H1 (cell line): ENCODE results near the gene TMEM134. TPM values are rescaled to one million over a fixed set of nuclear protein-coding genes. Genes with fewer than 3 reads are reported as not detected.
A peak's percentile ranks its signal among the peaks of the same experiment; 100 is the strongest.

Experiments
- CTCF ChIA-PET: fragments of 300-600 bp; sonication (Branson Sonifier 250); formaldehyde crosslinking; loops from one replicate; lab custom pipeline; 2021; ENCODE audit not compliant: partially characterized antibody; lab: Charles Lee
- POLR2A ChIA-PET: fragments of 300-600 bp; sonication (Branson Sonifier 250); formaldehyde crosslinking; loops from one replicate; lab custom pipeline; 2021; ENCODE audit warnings: inconsistent platforms; ENCODE audit not compliant: partially characterized antibody; lab: Charles Lee
- DNase-seq, 2 experiments: peaks; one replicate each; pipeline versions ENCODE4 v3.0.0 to v3.0.0-alpha.2; 2010 to 2022; ENCODE audit warnings: low spot score in 2 of 2, low read depth in 1 of 2, mixed read lengths in 1 of 2
- FAIRE-seq: peaks from 2 replicates; lab custom pipeline; 2011; peaks lifted over from hg19 to GRCh38; lab: Jason Lieb, UNC
- H2AFZ ChIP-seq: 2 replicates; pipeline ENCODE4 v1.8.1; 2012; ENCODE audit warnings: low read length, inconsistent platforms
- H2AK5ac ChIP-seq: 2 replicates; pipeline ENCODE4 v1.6.1; 2013; ENCODE audit warnings: low read depth, low read length
- H2BK120ac ChIP-seq: replicated peaks from 2 replicates; pipeline ENCODE3; 2013; ENCODE audit warnings: low read depth, low read length, inconsistent platforms
- H2BK12ac ChIP-seq: 2 replicates; pipeline ENCODE4 v1.6.1; 2013; ENCODE audit warnings: low read depth, low read length
- H2BK15ac ChIP-seq: 2 replicates; pipeline ENCODE4 v1.6.1; 2013; ENCODE audit warnings: low read length
- H2BK20ac ChIP-seq: 2 replicates; pipeline ENCODE4 v1.6.1; 2013; ENCODE audit warnings: low read length
- H2BK5ac ChIP-seq: 2 replicates; pipeline ENCODE4 v1.6.1; 2013; ENCODE audit warnings: low read depth, low read length
- H3K14ac ChIP-seq: 2 replicates; pipeline ENCODE4 v1.6.1; 2013; ENCODE audit warnings: inconsistent platforms; ENCODE audit not compliant: insufficient read length
- H3K18ac ChIP-seq: 2 replicates; pipeline ENCODE4 v1.6.1; 2013; ENCODE audit warnings: low read length; ENCODE audit errors: extremely low read depth
- H3K23ac ChIP-seq: 2 replicates; pipeline ENCODE4 v1.6.1; 2013; ENCODE audit warnings: inconsistent platforms; ENCODE audit not compliant: insufficient read length
- H3K23me2 ChIP-seq: 2 replicates; pipeline ENCODE4 v1.6.1; 2013; ENCODE audit warnings: low read depth, low read length
- H3K27ac ChIP-seq: 2 replicates; pipeline ENCODE4 v1.6.1; 2011; ENCODE audit warnings: low read depth, low read length, inconsistent platforms
- H3K27me3 ChIP-seq, 4 experiments: replicated peaks in 1 of 4; 1 replicate in 1 of 4; 2 replicates in 3 of 4; pipeline versions ENCODE4 v1.6.1 to v1.8.1; 2011 to 2013; ENCODE audit warnings: low read length in 3 of 4, mild to moderate bottlenecking in 3 of 4, inconsistent platforms in 2 of 4, mixed read lengths in 2 of 4, moderate library complexity in 1 of 4; ENCODE audit not compliant: control insufficient read depth in 3 of 4, insufficient read depth in 3 of 4; ENCODE audit errors: extremely low read depth in 1 of 4
- H3K36me3 ChIP-seq, 4 experiments: 2 replicates each; pipeline versions ENCODE4 v1.6.1 to v1.8.1; 2011 to 2013; ENCODE audit warnings: mild to moderate bottlenecking in 4 of 4, low read length in 3 of 4, moderate library complexity in 2 of 4, control low read depth in 1 of 4, inconsistent platforms in 1 of 4; ENCODE audit not compliant: insufficient read depth in 4 of 4, control insufficient read depth in 2 of 4
- H3K4ac ChIP-seq: replicated peaks from 2 replicates; pipeline ENCODE3; 2013; ENCODE audit warnings: low read length, low read depth, mixed read lengths, inconsistent platforms; ENCODE audit not compliant: insufficient read length
- H3K4me1 ChIP-seq, 4 experiments: replicated peaks in 1 of 4; 1 replicate in 1 of 4; 2 replicates in 3 of 4; pipeline versions ENCODE4 v1.6.1 to v1.8.1; 2011 to 2013; ENCODE audit warnings: low read length in 3 of 4, inconsistent platforms in 2 of 4, mixed read lengths in 1 of 4; ENCODE audit not compliant: insufficient read depth in 4 of 4, control insufficient read depth in 3 of 4
- H3K4me2 ChIP-seq, 2 experiments: 2 replicates each; pipeline versions ENCODE4 v1.6.1 to v1.8.1; 2011 to 2013; ENCODE audit warnings: low read depth in 2 of 2, low read length in 2 of 2, control low read depth in 1 of 2, inconsistent platforms in 1 of 2, mild to moderate bottlenecking in 1 of 2; ENCODE audit not compliant: insufficient read depth in 1 of 2
- H3K4me3 ChIP-seq, 4 experiments: fragments of 200-600, 300-600 bp in 1 of 4; sonication (generic), shearing (Covaris generic), sonication (Bioruptor Twin) in 1 of 4; 2 replicates each; pipeline versions ENCODE4 v1.5.1 to v1.8.1; 2011 to 2016; ENCODE audit warnings: low read length in 4 of 4, low read depth in 3 of 4, control low read depth in 2 of 4, inconsistent platforms in 2 of 4, mild to moderate bottlenecking in 2 of 4, mixed read lengths in 1 of 4, moderate library complexity in 1 of 4; ENCODE audit not compliant: insufficient read depth in 2 of 4; ENCODE audit errors: extremely low read depth in 1 of 4
- H3K56ac ChIP-seq: replicated peaks from 2 replicates; pipeline ENCODE3; 2013; ENCODE audit warnings: low read depth, mild to moderate bottlenecking, mixed read lengths, low read length, inconsistent platforms; ENCODE audit not compliant: insufficient read length
- H3K79me1 ChIP-seq: 2 replicates; pipeline ENCODE4 v1.6.1; 2013; ENCODE audit warnings: low read depth, low read length, control low read depth
- H3K79me2 ChIP-seq, 2 experiments: 2 replicates each; pipeline versions ENCODE4 v1.6.1 to v1.8.1; 2012 to 2013; ENCODE audit warnings: low read length in 2 of 2, mild to moderate bottlenecking in 2 of 2, inconsistent platforms in 1 of 2; ENCODE audit not compliant: insufficient read depth in 2 of 2, control insufficient read depth in 1 of 2
- H3K9ac ChIP-seq, 4 experiments: replicated peaks in 1 of 4; 1 replicate in 1 of 4; 2 replicates in 3 of 4; pipeline versions ENCODE4 v1.6.1 to v1.8.1; 2011 to 2013; ENCODE audit warnings: low read depth in 3 of 4, low read length in 3 of 4, control low read depth in 2 of 4, mild to moderate bottlenecking in 2 of 4, moderate library complexity in 2 of 4, inconsistent platforms in 1 of 4; ENCODE audit errors: extremely low read depth in 1 of 4
- H3K9me3 ChIP-seq, 2 experiments: 2 replicates each; pipeline versions ENCODE4 v1.6.1 to v1.8.1; 2012 to 2013; ENCODE audit warnings: mild to moderate bottlenecking in 2 of 2, moderate library complexity in 2 of 2, control low read depth in 1 of 2, inconsistent platforms in 1 of 2, low read depth in 1 of 2, low read length in 1 of 2, mixed read lengths in 1 of 2; ENCODE audit not compliant: insufficient read depth in 2 of 2
- H4K20me1 ChIP-seq, 2 experiments: replicated peaks in 1 of 2; 2 replicates each; pipeline versions ENCODE3 to v1.8.1; 2011 to 2013; ENCODE audit warnings: inconsistent platforms in 2 of 2, low read length in 2 of 2, mild to moderate bottlenecking in 1 of 2; ENCODE audit not compliant: insufficient read depth in 2 of 2, control insufficient read depth in 1 of 2
- H4K5ac ChIP-seq: 2 replicates; pipeline ENCODE4 v1.6.1; 2013; ENCODE audit warnings: low read length, low read depth, mixed read lengths, inconsistent platforms; ENCODE audit not compliant: insufficient read length
- H4K8ac ChIP-seq: 2 replicates; pipeline ENCODE4 v1.8.0; 2013; ENCODE audit warnings: mild to moderate bottlenecking, moderate library complexity, low read length, inconsistent platforms; ENCODE audit not compliant: insufficient read depth; ENCODE audit errors: extremely low read depth
- H4K91ac ChIP-seq: replicated peaks from 2 replicates; pipeline ENCODE3; 2013; ENCODE audit warnings: low read length, mixed read lengths, inconsistent platforms; ENCODE audit not compliant: insufficient read length
- BRCA1 ChIP-seq: IDR thresholded peaks from 2 replicates; pipeline ENCODE4 v1.6.1; 2012; ENCODE audit warnings: low read depth, low read length, improper control_type of control experiment
- CTBP2 ChIP-seq: IDR thresholded peaks from 2 replicates; pipeline ENCODE4 v1.7.0; 2011; ENCODE audit warnings: borderline replicate concordance, mild to moderate bottlenecking, moderate library complexity, mixed read lengths, low read length; ENCODE audit not compliant: insufficient read depth, insufficient read length
- GABPA ChIP-seq: IDR thresholded peaks from 2 replicates; pipeline ENCODE4 v1.6.1; 2011; ENCODE audit warnings: mild to moderate bottlenecking, low read length, moderate library complexity, borderline replicate concordance; ENCODE audit not compliant: insufficient read depth
- JUN ChIP-seq: IDR thresholded peaks from 2 replicates; pipeline ENCODE4 v1.6.1; 2011; ENCODE audit warnings: low read depth, mild to moderate bottlenecking, improper control_type of control experiment, low read length
- KDM1A ChIP-seq: fragments of 200-600, 300-600 bp; sonication (generic); IDR thresholded peaks from 2 replicates; pipeline ENCODE4 v1.7.1; 2016; ENCODE audit warnings: mild to moderate bottlenecking, low read length, borderline replicate concordance
- SIRT6 ChIP-seq: IDR thresholded peaks from one replicate; pipeline ENCODE4 v1.7.1; 2012; ENCODE audit warnings: low read length, inconsistent platforms
- SRF ChIP-seq: IDR thresholded peaks from 2 replicates; pipeline ENCODE4 v1.6.1; 2011; ENCODE audit warnings: mild to moderate bottlenecking, low read depth, low read length, moderate library complexity
- WGBS, 2 experiments: shearing (Covaris generic) in 1 of 2; methylation state at CpG; one replicate each; pipeline versions ENCODE4 v1.1.6 to v1.1.7; 2013 to 2015; ENCODE audit warnings: low lambda C conversion rate in 2 of 2, mixed read lengths in 2 of 2, inconsistent platforms in 1 of 2, low coverage in 1 of 2, missing lambda C conversion rate in 1 of 2; ENCODE audit not compliant: insufficient replicate concordance in 2 of 2, insufficient coverage in 1 of 2, insufficient read length in 1 of 2; ENCODE audit errors: extremely low coverage in 1 of 2, missing lambda C conversion rate in 1 of 2; 5-methylcytosine and 5-hydroxymethylcytosine counted together
- polyA plus RNA-seq, 7 experiments: library from polyadenylated mRNA; depleted of rRNA in 3 of 7; stranded (reverse) in 5 of 7; unstranded in 2 of 7; fragments of >200 nt in 5 of 7; fragments of 200-250 nt in 2 of 7; gene quantifications; 1 replicate in 5 of 7; 2 replicates in 1 of 7; 4 replicates in 1 of 7; pipeline versions ENCODE4 v1.2.1 to v1.2.3, GENCODE V29; 2011 to 2013; ENCODE audit warnings: missing spikeins in 2 of 7, mixed read lengths in 2 of 7
- total RNA-seq: library from RNA; stranded (reverse); fragmentation: NEBNext Ultra II Directional; extraction: Animal tissue kit (Norgen Biotek cat#: 25700); gene quantifications from 2 replicates; pipeline ENCODE4 v1.2.1, GENCODE V29; 2021
- TF ChIP-seq, protein P1 (sequence below): IDR thresholded peaks from 2 replicates; pipeline ENCODE4 v1.6.1; 2012; ENCODE audit warnings: inconsistent platforms

TMEM134 gene
- total and polyA plus RNA-seq, 2 of the 8 experiments (the other 6 are each of a cell fraction or from before 2014, with no cell fraction given) = 32.4 to 229 TPM

DNA sequence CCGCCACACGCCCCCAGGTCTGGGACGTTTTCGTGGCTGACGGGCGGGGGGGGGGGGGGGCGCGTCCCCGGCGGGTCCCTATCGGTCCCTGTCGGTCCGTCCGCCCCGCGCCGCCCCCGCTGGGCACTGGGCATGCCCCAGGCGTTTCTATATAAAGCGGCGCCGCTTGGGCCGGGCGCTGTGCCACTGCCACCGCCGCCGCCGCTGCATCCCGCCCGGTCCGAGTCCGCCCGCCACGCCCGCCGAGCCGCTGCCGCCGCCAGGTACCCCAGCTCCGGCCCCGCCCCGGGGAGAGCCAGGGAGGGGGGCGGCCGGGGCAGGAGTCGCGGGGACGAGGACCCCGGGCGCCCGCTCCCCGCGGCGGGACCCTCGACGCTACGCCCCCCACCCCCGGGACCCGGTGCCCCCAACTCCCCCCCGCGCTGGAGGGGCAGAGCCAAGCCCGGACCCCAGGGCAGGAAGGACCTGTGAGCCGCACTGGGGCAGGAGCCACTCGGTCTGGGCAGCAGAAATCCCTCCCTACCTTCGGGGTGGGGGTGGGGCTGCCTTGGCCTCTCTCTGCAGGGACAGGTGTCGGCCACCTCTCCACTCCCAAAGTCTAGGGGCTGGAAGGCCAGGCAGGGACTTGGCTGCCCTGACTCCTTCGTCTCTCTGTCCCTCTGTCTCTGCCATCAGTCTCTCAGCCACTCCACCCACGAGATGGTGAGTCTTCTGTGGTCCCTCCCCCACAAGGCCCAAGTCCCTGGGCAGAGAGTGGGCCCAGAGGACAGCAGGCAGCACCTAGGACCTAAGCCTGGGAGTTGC, 53.3 kb downstream of the TMEM134 start, which contains the start of gene CARNS1:
Gene CARNS1 (plus strand): TSS at position 178 of the 804 bp plus-strand sequence. CDS start 522 bp downstream, at position 700.
- Histone ChIP-seq H4K20me1 (peaks cover 0 to 3% of the 10 kb centered on the region in 2 experiments), H2BK15ac (peak within 1 kb of the TSS; percentile 99; the same call in 1 of the 2 replicates), H3K23me2 (peaks cover 7% of the 10 kb centered on the region; the same call in 1 of the 2 replicates), H3K4ac (peak within 1 kb of the TSS; percentile 46), H2AK5ac (peak within 1 kb of the TSS; percentile 93; the same call in 1 of the 2 replicates), H3K79me1 (no peaks in the 10 kb centered on the region), H4K8ac (no peak within 1 kb of the TSS; the same call in none of the 2 replicates), H3K14ac (no peak within 1 kb of the TSS), H2BK120ac (no peak within 1 kb of the TSS), H3K27ac (no peak within 1 kb of the TSS), H3K4me3 (peak within 1 kb of the TSS; percentile 39 to 67 (median 45)), H4K91ac (no peak within 1 kb of the TSS), H3K36me3 (no peaks in the 10 kb centered on the region), H3K9ac (no peak within 1 kb of the TSS; a peak in 1 of 7 replicates), H3K23ac (no peak within 1 kb of the TSS), H2BK20ac (peak within 1 kb of the TSS; percentile 48; the same call in 1 of the 2 replicates), H3K4me2 (peak within 1 kb of the TSS; percentile 86 to 92), H2BK5ac (no peak within 1 kb of the TSS; the same call in 1 of the 2 replicates), H3K4me1 (peaks cover 4 to 17% (median 11%) of the 10 kb centered on the region in 4 experiments), H3K79me2 (no peaks in the 10 kb centered on the region), H3K18ac (peak within 1 kb of the TSS; percentile 73; the same call in 1 of the 2 replicates), H3K9me3 (no peaks in the 10 kb centered on the region), H2BK12ac (0 out of 2 replicates have a peak within 1 kb of the TSS, but pooled peaks have one; percentile 68), H3K56ac (no peak within 1 kb of the TSS), H4K5ac (no peak within 1 kb of the TSS), H3K27me3 (peaks cover 0 to 23% (median 10%) of the 10 kb centered on the region in 4 experiments; a peak in 5 of 7 replicates), H2AFZ (0 out of 2 replicates have a peak within 1 kb of the TSS, but pooled peaks have one; percentile 80)
- DNase-seq (no peak), FAIRE-seq (no peak)
- POLR2A ChIA-PET = interaction anchor here (0.9 to 10.2 kb wide), 7 partner anchors 10 to 65 kb away, joined by 3 to 104 read pairs (median 3); partner anchors contain the start of genes PTPRCAP, RAD9A and TBC1D10C
- WGBS, 2 experiments = 58% methylated on average over 2 of the region's 67 CpGs; no CpG with 5 or more reads in 1 of the 2 experiments
- TF ChIP-seq BRCA1 (no peak), KDM1A (no peak), GABPA (no peak), SRF (no peak), JUN (no peak), SIRT6 (no peak), CTBP2 (no peak)
- TF ChIP-seq, protein P1, sequence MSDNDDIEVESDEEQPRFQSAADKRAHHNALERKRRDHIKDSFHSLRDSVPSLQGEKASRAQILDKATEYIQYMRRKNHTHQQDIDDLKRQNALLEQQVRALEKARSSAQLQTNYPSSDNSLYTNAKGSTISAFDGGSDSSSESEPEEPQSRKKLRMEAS = no peak; the same call in 1 of the 2 replicates
- CTCF ChIA-PET = interaction anchor here (1.4 to 1.8 kb wide), 3 partner anchors 9 to 64 kb away, joined by 4 to 5 read pairs (median 4); no protein-coding TSS in a partner anchor
